GM12878 (cell line): Measurements from ENCODE around the gene SSH2. TPM values are rescaled to one million over a fixed set of nuclear protein-coding genes. Genes with fewer than 3 reads are reported as not detected.

ENCODE experiments used
- E2F8 ChIP-seq: fragments of 450-650 bp; IDR thresholded peaks from 2 replicates; pipeline ENCODE4 v1.6.1; 2018; ENCODE audit warnings: mild to moderate bottlenecking, low read depth, moderate library complexity; ENCODE audit not compliant: partially characterized antibody
- GATAD2B ChIP-seq: fragments of 450-650 bp; conservative IDR thresholded peaks from 2 replicates; pipeline ENCODE4 v1.6.1; 2017; ENCODE audit warnings: low read depth, mild to moderate bottlenecking, moderate library complexity
- IKZF1 ChIP-seq: fragments of 450-650 bp; conservative IDR thresholded peaks from 2 replicates; pipeline ENCODE4 v1.6.1; 2017; ENCODE audit warnings: antibody characterized with exemption, mild to moderate bottlenecking
- IKZF2 ChIP-seq, 2 experiments: fragments of 450-650 bp; IDR thresholded peaks; 2 replicates each; pipeline ENCODE4 v1.6.1; 2017; ENCODE audit warnings: mild to moderate bottlenecking in 2 of 2, moderate library complexity in 2 of 2
- MAX ChIP-seq: IDR thresholded peaks from 2 replicates; pipeline ENCODE4 v1.6.1; 2012; ENCODE audit warnings: low read depth, low read length, improper control_type of control experiment
- MXI1 ChIP-seq: fragments of 150-350 bp; IDR thresholded peaks from 2 replicates; pipeline ENCODE4 v1.6.1; 2011; ENCODE audit warnings: low read depth, mild to moderate bottlenecking, inconsistent platforms, low read length, improper control_type of control experiment
- POU2F2 ChIP-seq: IDR thresholded peaks from 3 replicates; pipeline ENCODE4 v1.6.1; 2011; ENCODE audit warnings: low read depth, mild to moderate bottlenecking, low read length, borderline replicate concordance
- RCOR1 ChIP-seq: conservative IDR thresholded peaks from 2 replicates; pipeline ENCODE4 v1.6.1; 2012; ENCODE audit warnings: low read depth, low read length, improper control_type of control experiment
- SIN3A ChIP-seq: IDR thresholded peaks from 2 replicates; pipeline ENCODE4 v1.6.1; 2012; ENCODE audit warnings: low read depth, low read length, improper control_type of control experiment
- SKIL ChIP-seq: fragments of 450-650 bp; IDR thresholded peaks from 2 replicates; pipeline ENCODE4 v1.6.1; 2017; ENCODE audit warnings: mild to moderate bottlenecking, low read depth, inconsistent platforms; ENCODE audit not compliant: poor library complexity, severe bottlenecking
- SMARCA5 ChIP-seq: fragments of 450-650 bp; IDR thresholded peaks from 2 replicates; pipeline ENCODE4 v1.6.1; 2017; ENCODE audit warnings: mild to moderate bottlenecking
- SRF ChIP-seq, 2 experiments: IDR thresholded peaks; 2 replicates each; pipeline ENCODE4 v1.6.1; 2011; ENCODE audit warnings: low read depth in 2 of 2, low read length in 2 of 2, mild to moderate bottlenecking in 1 of 2, moderate library complexity in 1 of 2
- STAT1 ChIP-seq: fragments of 450-650 bp; conservative IDR thresholded peaks from 2 replicates; pipeline ENCODE4 v1.6.1; 2014; ENCODE audit warnings: antibody characterized with exemption, mild to moderate bottlenecking
- polyA plus RNA-seq, 11 experiments: library from polyadenylated mRNA; depleted of rRNA in 4 of 11; unstranded in 6 of 11; stranded (reverse) in 5 of 11; fragments of >200 nt; fragmentation: Nextera tagmentation in 4 of 11; fragmentation: Illumina TruSeq in 1 of 11; extraction: Ambion mirVana in 4 of 11; extraction: Trizol in 1 of 11; gene quantifications; 1 replicate in 1 of 11; 2 replicates in 10 of 11; pipeline versions ENCODE4 v1.2.1 to v1.2.3, GENCODE V29; 2011 to 2016; ENCODE audit warnings: inconsistent platforms in 2 of 11, missing spikeins in 2 of 11, low read depth in 1 of 11
- total RNA-seq, 4 experiments: library from RNA; depleted of rRNA in 3 of 4; stranded (reverse); fragments of >200 nt in 3 of 4; fragmentation: Illumina TruSeq in 1 of 4; extraction: Trizol in 1 of 4; gene quantifications; 2 replicates each; pipeline versions ENCODE4 v1.2.1 to v1.2.3, GENCODE V29; 2013 to 2021

SSH2 gene
- total and polyA plus RNA-seq, 10 of the 15 experiments (the other 5 are each of a cell fraction or from before 2014, with no cell fraction given): 9.3 to 65.9 (median 34.0) TPM

GRCh38 chr17:29761040-29761761, 168.8 kb downstream of the SSH2 start (continued):
- TF ChIP-seq MXI1 (peak; percentile 59), IKZF2 (IDR thresholded peaks at IDR 0.05) (no peak), STAT1 (0 out of 2 replicates have a peak, but pooled peaks have one; percentile 46), SIN3A (peak; percentile 72; the same call in 1 of the 2 replicates), SRF (IDR thresholded peaks at IDR 0.05; ENCODE audit: low read depth in 2 of 2, low read length in 2 of 2) (0 out of 4 replicates have a peak, but pooled peaks of 1 of the 2 experiments have one; percentile 19), SMARCA5 (peak; percentile 79; the same call in 1 of the 2 replicates), GATAD2B (peak; percentile 86), SKIL (peak; percentile 15), POU2F2 (peak; percentile 15; the same call in 1 of the 3 replicates), RCOR1 (0 out of 2 replicates have a peak, but pooled peaks have one; percentile 65), E2F8 (no peak), MAX (peak; percentile 65), IKZF1 (peak; percentile 73)
